ENCODE data around the gene SUCNR1. TPM values are rescaled to one million over a fixed set of nuclear protein-coding genes. Genes with fewer than 3 reads are reported as not detected.

The SUCNR1 gene
- total RNA-seq, 1 experiment from 2014 or later: not detected

- Histone ChIP-seq H3K27me3 (ENCODE audit: control insufficient read depth, insufficient read depth, low read length) (no peaks in the 10 kb centered on the region), H3K4me1 (ENCODE audit: control insufficient read depth, insufficient read depth, low read length) (no peaks in the 10 kb centered on the region), H3K27ac (ENCODE audit: low read length) (no peak overlapping the region), H3K36me3 (ENCODE audit: control insufficient read depth, insufficient read depth, low read length) (no peaks in the 10 kb centered on the region), H3K9me3 (ENCODE audit: control insufficient read depth, insufficient read depth, low read depth, low read length) (no peaks in the 10 kb centered on the region), H3K4me3 (ENCODE audit: low read depth in 2 of 2, low read length in 2 of 2) (no peak overlapping the region)
- intact Hi-C loops (cut with micrococcal nuclease; ENCODE audit: unreplicated experiment) (no loop called here), in situ Hi-C loops (cut with HindIII; ENCODE audit: low pct_unique_long_range_greater_than_20kb, low sequenced_read_pairs) (no loop called here)
- BruUV-seq (replicated peaks): no TSS peak
- ChIA-PET CTCF (no interaction called here), POLR2A (no interaction called here)
- no peak for ATAC-seq
- no peak for DNase-seq (ENCODE audit: low read depth, low spot score)
- no peak for TF ChIP-seq POLR2AphosphoS5 (IDR thresholded peaks at IDR 0.05; ENCODE audit: low read depth, low read length)
- no peak for TF ChIP-seq TCF7L2 (IDR thresholded peaks at IDR 0.05; ENCODE audit: low read depth, low read length)
- TF ChIP-seq SIN3A (IDR thresholded peaks at IDR 0.05; ENCODE audit: borderline replicate concordance, insufficient read depth, low read depth, low read length): no peak
- TF ChIP-seq CTCF (IDR thresholded peaks at IDR 0.05): no peak
- no peak for TF ChIP-seq REST (IDR thresholded peaks at IDR 0.05; ENCODE audit: insufficient read depth in 1 of 2, low read depth in 2 of 2, low read length in 1 of 2)
Measured at GRCh38 chr3:151863611-151864010, 9.8 kb upstream of the SUCNR1 start.

- no peak overlapping the region for H3K27ac ChIP-seq (ENCODE audit: low read length)
- in situ Hi-C loops (cut with HindIII; ENCODE audit: low pct_unique_long_range_greater_than_20kb, low sequenced_read_pairs) (no loop called here), intact Hi-C loops (cut with micrococcal nuclease; ENCODE audit: unreplicated experiment) (no loop called here)
- H3K4me3 ChIP-seq (ENCODE audit: low read depth in 2 of 2, low read length in 2 of 2): no peak overlapping the region
- DNase-seq (ENCODE audit: low read depth, low spot score): peak; percentile 17
- H3K27me3 ChIP-seq (ENCODE audit: control insufficient read depth, insufficient read depth, low read length): no peaks in the 10 kb centered on the region
- H3K9me3 ChIP-seq (ENCODE audit: control insufficient read depth, insufficient read depth, low read depth, low read length): no peaks in the 10 kb centered on the region
- no peaks in the 10 kb centered on the region for H3K36me3 ChIP-seq (ENCODE audit: control insufficient read depth, insufficient read depth, low read length)
- no TSS peak for BruUV-seq (replicated peaks)
- no peak for ATAC-seq
- CTCF ChIA-PET: no interaction called here
- TF ChIP-seq CTCF (IDR thresholded peaks at IDR 0.05): no peak
- no peak for TF ChIP-seq SIN3A (IDR thresholded peaks at IDR 0.05; ENCODE audit: borderline replicate concordance, insufficient read depth, low read depth, low read length)
- no peak for TF ChIP-seq TCF7L2 (IDR thresholded peaks at IDR 0.05; ENCODE audit: low read depth, low read length)
- TF ChIP-seq POLR2AphosphoS5 (IDR thresholded peaks at IDR 0.05; ENCODE audit: low read depth, low read length): no peak
- TF ChIP-seq REST (IDR thresholded peaks at IDR 0.05; ENCODE audit: insufficient read depth in 1 of 2, low read depth in 2 of 2, low read length in 1 of 2): no peak
- POLR2A ChIA-PET: no interaction called here
- H3K4me1 ChIP-seq (ENCODE audit: control insufficient read depth, insufficient read depth, low read length): no peaks in the 10 kb centered on the region
Measured at GRCh38 chr3:151864423-151865101, 8.9 kb upstream of the SUCNR1 start.
